ENCODE data around the gene CFHR5. TPM values are rescaled to one million over a fixed set of nuclear protein-coding genes. Genes with fewer than 3 reads are reported as not detected.
"Not testable (repeated sequence)": the region's sequence is repeated elsewhere in the genome, so short reads cannot be mapped to it uniquely, and the experiment has no call there.

The CFHR5 gene
- not detected for polyA plus RNA-seq (2013, experiment 1 of 2; ENCODE audit: insufficient read length)
- polyA plus RNA-seq (2013, experiment 2 of 2; ENCODE audit: insufficient read length): not detected

- no peak for DNase-seq
These were observed at the start of gene CFHR5 for GRCh38 chr1:196977278-196977677. CFHR5 (plus strand) TSS chr1:196977556; CDS start chr1:196977665, 109 bp downstream.

- DNase-seq: not testable (repeated sequence)
These were observed 44.5 kb upstream of the CFHR5 start for GRCh38 chr1:196932853-196933252.

GRCh38 chr1:196933531-196934189 lies 43.7 kb upstream of the CFHR5 start:
- no peak for DNase-seq

- not testable (repeated sequence) for DNase-seq
These were observed 35.9 kb upstream of the CFHR5 start for GRCh38 chr1:196941474-196941873.

- not testable (repeated sequence) for DNase-seq
These were observed 33.8 kb upstream of the CFHR5 start, which contains the start of gene CFHR2 for GRCh38 chr1:196943568-196943967. CFHR2 (plus strand) TSS chr1:196943738; CDS start chr1:196943881, 143 bp downstream.

- no peak for DNase-seq
These were observed 25.5 kb upstream of the CFHR5 start for GRCh38 chr1:196951711-196952394.

GRCh38 chr1:196954778-196955177 lies 22.6 kb upstream of the CFHR5 start:
- no peak for DNase-seq

GRCh38 chr1:196955926-196956325 lies 21.4 kb upstream of the CFHR5 start:
- no peak for DNase-seq

- no peak for DNase-seq
These were observed 16.5 kb upstream of the CFHR5 start for GRCh38 chr1:196960854-196961253.

GRCh38 chr1:196970182-196970581 lies 7.2 kb upstream of the CFHR5 start:
- DNase-seq: no peak

- no peak for DNase-seq
These were observed 1.1 kb upstream of the CFHR5 start for GRCh38 chr1:196976278-196976677.

- DNase-seq: no peak
These were observed 3.5 kb downstream of the CFHR5 start for GRCh38 chr1:196980859-196981258.

GRCh38 chr1:196982247-196982646 lies 4.9 kb downstream of the CFHR5 start:
- not testable (repeated sequence) for DNase-seq

GRCh38 chr1:196991919-196992651 lies 14.7 kb downstream of the CFHR5 start:
- DNase-seq: not testable (repeated sequence)

- DNase-seq: no peak
These were observed 16.6 kb downstream of the CFHR5 start for GRCh38 chr1:196993916-196994315.

GRCh38 chr1:196997423-196997822 lies 20.1 kb downstream of the CFHR5 start:
- DNase-seq: peak; percentile 80

GRCh38 chr1:197001828-197002227 lies 24.5 kb downstream of the CFHR5 start:
- DNase-seq: no peak

GRCh38 chr1:197003132-197003531 lies 25.8 kb downstream of the CFHR5 start:
- no peak for DNase-seq

GRCh38 chr1:197008861-197009260 lies 31.5 kb downstream of the CFHR5 start:
- DNase-seq: no peak

GRCh38 chr1:197011614-197012013 lies 34.3 kb downstream of the CFHR5 start:
- no peak for DNase-seq

GRCh38 chr1:197013234-197013633 lies 35.9 kb downstream of the CFHR5 start:
- no peak for DNase-seq

GRCh38 chr1:197016751-197017150 lies 39.4 kb downstream of the CFHR5 start:
- no peak for DNase-seq

GRCh38 chr1:197017558-197018146 lies 40.3 kb downstream of the CFHR5 start:
- DNase-seq: no peak

Measured in fibroblast of skin of abdomen (primary cell).